Suprapubic skin (tissue), 4 donors: ENCODE measurements around the gene DCAF17. TPM values are rescaled to one million over a fixed set of nuclear protein-coding genes. Genes with fewer than 3 reads are reported as not detected.

Source experiments
- DNase-seq, 2 donors: peaks; one replicate each; pipeline ENCODE4 v3.0.0-alpha.2; 2019; ENCODE audit warnings: low spot score in 2 of 2
- H3K27ac ChIP-seq: fragments of 200-600 bp; sonication (generic); one replicate; pipeline ENCODE4 v1.5.1; 2019
- H3K27me3 ChIP-seq: fragments of 200-600 bp; sonication (generic); one replicate; pipeline ENCODE4 v1.5.1; 2019
- H3K36me3 ChIP-seq: fragments of 200-600 bp; sonication (generic); one replicate; pipeline ENCODE4 v1.5.1; 2019
- H3K4me1 ChIP-seq: fragments of 200-600 bp; sonication (generic); one replicate; pipeline ENCODE4 v1.5.1; 2019
- H3K4me3 ChIP-seq: fragments of 200-600 bp; sonication (generic); one replicate; pipeline ENCODE4 v1.5.1; 2019; ENCODE audit warnings: mild to moderate bottlenecking
- H3K9me3 ChIP-seq: fragments of 200-600 bp; sonication (generic); one replicate; pipeline ENCODE4 v1.5.1; 2019
- EP300 ChIP-seq: sonication (generic); formaldehyde crosslinking; IDR thresholded peaks from one replicate; pipeline ENCODE4 v1.6.1; 2017; ENCODE audit warnings: antibody characterized with exemption
- POLR2A ChIP-seq, 2 donors: fragments of 450-650 bp; IDR thresholded peaks; one replicate each; pipeline ENCODE4 v1.6.1; 2017; ENCODE audit warnings: antibody characterized with exemption in 2 of 2, mild to moderate bottlenecking in 2 of 2, moderate library complexity in 2 of 2
- POLR2AphosphoS5 ChIP-seq, 3 donors: sonication (generic); formaldehyde crosslinking; IDR thresholded peaks; one replicate each; pipeline ENCODE4 v1.6.1; 2017; ENCODE audit warnings: antibody characterized with exemption in 3 of 3
- WGBS: methylation state at CpG from one replicate; pipeline ENCODE4 v1.1.5; 2018; 5-methylcytosine and 5-hydroxymethylcytosine counted together
- total RNA-seq, 4 donors: library from RNA; depleted of rRNA; stranded (reverse); fragments of >200 nt; gene quantifications; one replicate each; pipeline ENCODE4 v1.1.0, GENCODE V29; 2016
- TF ChIP-seq, protein P1 (sequence below), 2 donors: fragments of 200-600 bp in 1 of 2; fragments of 450-650 bp in 1 of 2; sonication (generic) in 1 of 2; IDR thresholded peaks; one replicate each; pipeline ENCODE4 v1.5.1; 2016 to 2019; ENCODE audit warnings: antibody characterized with exemption in 2 of 2, mild to moderate bottlenecking in 1 of 2, moderate library complexity in 1 of 2

Gene DCAF17
- total RNA-seq, 4 donors from 2014 or later = 12.1 to 25.1 (median 15.1) TPM

DNA sequence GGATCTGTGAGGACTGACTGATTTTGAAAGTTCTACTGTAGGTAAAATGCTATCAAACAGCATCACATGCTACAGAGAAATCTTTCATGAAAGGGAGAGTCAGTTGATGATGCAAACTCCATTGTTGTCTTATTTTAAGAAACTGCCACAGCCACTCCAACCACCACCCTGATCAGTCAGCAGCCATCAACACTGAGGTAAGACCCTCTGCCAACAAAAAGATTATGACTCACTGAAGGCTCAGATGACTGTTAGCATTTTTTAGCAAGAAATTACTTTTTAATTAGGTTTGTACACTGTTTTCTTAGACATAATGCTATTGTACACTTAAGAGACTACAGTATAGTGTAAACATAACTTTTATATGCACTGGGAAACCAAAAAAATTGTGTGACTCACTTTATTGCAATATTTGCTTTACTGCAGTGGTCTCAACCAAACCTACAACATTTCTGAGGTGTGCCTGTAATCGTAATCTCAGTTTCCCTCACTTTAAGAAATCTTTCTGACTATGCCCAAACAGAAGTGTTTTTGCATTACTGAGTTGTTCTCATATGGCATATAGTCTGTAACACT, 43.0 kb upstream of the DCAF17 start:
- TF ChIP-seq EP300 (no peak), POLR2A (IDR thresholded peaks at IDR 0.05) (no peak), POLR2AphosphoS5 (IDR thresholded peaks at IDR 0.05) (no peak)
- TF ChIP-seq, protein P1, sequence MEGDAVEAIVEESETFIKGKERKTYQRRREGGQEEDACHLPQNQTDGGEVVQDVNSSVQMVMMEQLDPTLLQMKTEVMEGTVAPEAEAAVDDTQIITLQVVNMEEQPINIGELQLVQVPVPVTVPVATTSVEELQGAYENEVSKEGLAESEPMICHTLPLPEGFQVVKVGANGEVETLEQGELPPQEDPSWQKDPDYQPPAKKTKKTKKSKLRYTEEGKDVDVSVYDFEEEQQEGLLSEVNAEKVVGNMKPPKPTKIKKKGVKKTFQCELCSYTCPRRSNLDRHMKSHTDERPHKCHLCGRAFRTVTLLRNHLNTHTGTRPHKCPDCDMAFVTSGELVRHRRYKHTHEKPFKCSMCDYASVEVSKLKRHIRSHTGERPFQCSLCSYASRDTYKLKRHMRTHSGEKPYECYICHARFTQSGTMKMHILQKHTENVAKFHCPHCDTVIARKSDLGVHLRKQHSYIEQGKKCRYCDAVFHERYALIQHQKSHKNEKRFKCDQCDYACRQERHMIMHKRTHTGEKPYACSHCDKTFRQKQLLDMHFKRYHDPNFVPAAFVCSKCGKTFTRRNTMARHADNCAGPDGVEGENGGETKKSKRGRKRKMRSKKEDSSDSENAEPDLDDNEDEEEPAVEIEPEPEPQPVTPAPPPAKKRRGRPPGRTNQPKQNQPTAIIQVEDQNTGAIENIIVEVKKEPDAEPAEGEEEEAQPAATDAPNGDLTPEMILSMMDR (IDR thresholded peaks at IDR 0.05) = no peak
- WGBS = 94% methylated on average over 1 of the region's 1 CpG
- no peaks in the 10 kb centered on the region for H3K9me3 ChIP-seq
- no peak overlapping the region for H3K4me3 ChIP-seq
- H3K36me3 ChIP-seq = no peaks in the 10 kb centered on the region
- H3K27ac ChIP-seq = no peak overlapping the region
- DNase-seq = no peak
- no peaks in the 10 kb centered on the region for H3K27me3 ChIP-seq
- no peaks in the 10 kb centered on the region for H3K4me1 ChIP-seq

DNA sequence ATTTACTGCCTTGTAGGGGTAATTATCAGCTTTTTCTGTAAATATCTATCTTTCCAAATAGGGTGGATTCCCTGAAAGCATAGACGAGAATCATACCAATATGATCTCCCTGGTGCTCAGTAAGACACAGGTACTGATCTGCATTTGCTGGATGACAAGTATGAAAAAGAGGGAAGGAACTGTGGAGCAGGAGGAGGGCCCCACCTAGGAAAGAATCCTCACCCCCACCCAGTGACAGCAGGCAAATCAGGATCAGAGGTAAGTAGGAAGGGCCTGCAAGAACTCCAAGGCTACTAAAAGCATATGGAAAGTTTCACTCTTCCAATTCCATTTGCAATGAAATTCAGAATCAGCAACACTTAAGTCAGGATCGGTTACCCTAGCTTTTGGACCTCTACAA, 42.5 kb upstream of the DCAF17 start:
- Histone ChIP-seq H3K4me3 (no peak overlapping the region), H3K9me3 (no peaks in the 10 kb centered on the region), H3K4me1 (no peaks in the 10 kb centered on the region), H3K27me3 (no peaks in the 10 kb centered on the region), H3K36me3 (no peaks in the 10 kb centered on the region), H3K27ac (no peak overlapping the region)
- DNase-seq = no peak
- no peak for TF ChIP-seq POLR2AphosphoS5 (IDR thresholded peaks at IDR 0.05)
- no peak for TF ChIP-seq EP300
- TF ChIP-seq, protein P1 (IDR thresholded peaks at IDR 0.05) = no peak
- TF ChIP-seq POLR2A (IDR thresholded peaks at IDR 0.05) = no peak
- 87% methylated on average over 2 of the region's 2 CpGs for WGBS

DNA sequence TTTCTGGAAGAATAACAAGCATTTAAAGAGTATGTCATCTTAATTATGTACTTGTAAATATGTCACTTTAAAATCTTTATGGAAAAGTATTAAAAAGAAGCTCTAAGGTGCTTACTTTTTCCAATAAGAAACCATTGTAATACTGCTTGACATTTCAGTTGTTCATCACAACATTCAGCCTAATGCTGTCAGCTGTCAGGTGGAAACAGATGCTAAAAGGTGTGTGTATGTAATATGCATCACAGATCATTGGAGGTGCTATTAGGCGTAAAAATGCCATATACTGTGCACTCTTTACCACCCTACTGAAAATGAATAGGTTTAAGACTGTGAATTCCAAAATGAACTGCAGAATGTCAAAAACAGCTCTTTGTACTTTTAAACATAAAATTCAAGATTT, 40.5 kb upstream of the DCAF17 start:
- no peaks in the 10 kb centered on the region for H3K9me3 ChIP-seq
- no peak overlapping the region for H3K4me3 ChIP-seq
- H3K36me3 ChIP-seq = no peaks in the 10 kb centered on the region
- WGBS = 96% methylated on average over 1 of the region's 1 CpG
- DNase-seq = no peak
- H3K4me1 ChIP-seq = no peaks in the 10 kb centered on the region
- no peak for TF ChIP-seq POLR2AphosphoS5 (IDR thresholded peaks at IDR 0.05)
- no peak for TF ChIP-seq POLR2A (IDR thresholded peaks at IDR 0.05)
- TF ChIP-seq, protein P1 (IDR thresholded peaks at IDR 0.05) = no peak
- TF ChIP-seq EP300 = no peak
- no peaks in the 10 kb centered on the region for H3K27me3 ChIP-seq
- H3K27ac ChIP-seq = no peak overlapping the region

DNA sequence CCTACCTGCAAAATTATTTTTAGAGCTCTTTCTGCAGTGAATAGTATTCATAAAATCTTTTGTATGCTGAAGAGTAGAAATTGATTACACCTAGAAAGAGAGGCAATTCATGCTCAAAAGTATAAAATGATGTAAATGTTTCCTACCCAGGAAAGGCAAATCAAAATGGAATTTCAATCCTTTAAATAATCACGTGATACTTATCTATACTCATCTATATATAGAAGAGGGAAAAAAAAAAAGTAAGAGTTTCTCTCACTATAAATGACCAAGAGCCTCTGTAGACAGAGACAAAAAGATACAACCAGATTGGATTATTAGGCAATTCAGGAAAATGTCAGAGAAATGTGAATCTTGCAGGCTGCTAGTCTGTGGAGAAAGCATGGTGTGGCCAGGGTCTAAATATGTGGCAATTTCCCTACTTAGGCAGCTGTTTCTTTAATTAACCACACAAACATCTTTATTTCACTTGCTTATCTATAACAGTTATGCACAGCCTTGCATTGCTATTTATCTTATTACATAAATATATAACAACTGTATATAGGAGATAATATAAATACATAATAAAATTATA, 39.8 kb upstream of the DCAF17 start:
- TF ChIP-seq POLR2AphosphoS5 (IDR thresholded peaks at IDR 0.05) (no peak), POLR2A (IDR thresholded peaks at IDR 0.05) (no peak), EP300 (no peak)
- TF ChIP-seq, protein P1 (IDR thresholded peaks at IDR 0.05) = no peak
- Histone ChIP-seq H3K27ac (no peak overlapping the region), H3K36me3 (no peaks in the 10 kb centered on the region), H3K4me3 (no peak overlapping the region), H3K9me3 (no peaks in the 10 kb centered on the region), H3K27me3 (no peaks in the 10 kb centered on the region), H3K4me1 (no peaks in the 10 kb centered on the region)
- WGBS = 53% methylated on average over 1 of the region's 1 CpG
- DNase-seq = no peak

DNA sequence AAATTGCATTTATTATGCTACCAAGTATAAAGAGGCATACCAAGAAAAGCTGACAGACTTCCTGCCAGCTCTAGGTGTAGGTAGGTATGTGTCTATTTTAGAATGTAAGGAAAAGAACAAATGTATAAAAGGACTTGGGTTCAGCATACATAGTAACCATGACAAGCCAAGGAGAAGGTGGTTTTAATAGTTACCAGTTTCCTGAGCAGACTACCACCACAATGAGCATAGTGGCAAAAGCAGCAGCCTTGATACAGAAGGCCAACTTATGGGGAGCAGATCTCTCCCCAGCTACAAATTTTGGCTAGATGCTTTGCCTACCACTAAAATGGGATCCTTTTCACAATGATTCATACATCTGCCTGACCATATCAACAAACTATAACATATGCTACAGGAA, 34.7 kb upstream of the DCAF17 start:
- no peaks in the 10 kb centered on the region for H3K27me3 ChIP-seq
- no peak for TF ChIP-seq POLR2AphosphoS5 (IDR thresholded peaks at IDR 0.05)
- TF ChIP-seq, protein P1 (IDR thresholded peaks at IDR 0.05) = no peak
- no peak for TF ChIP-seq EP300
- TF ChIP-seq POLR2A (IDR thresholded peaks at IDR 0.05) = no peak
- DNase-seq = no peak
- H3K27ac ChIP-seq = no peak overlapping the region
- peaks cover 7% of the 10 kb centered on the region for H3K9me3 ChIP-seq
- no peak overlapping the region for H3K4me3 ChIP-seq
- H3K36me3 ChIP-seq = no peaks in the 10 kb centered on the region
- no peaks in the 10 kb centered on the region for H3K4me1 ChIP-seq
